Smooth muscle cell (in vitro differentiated cells): ENCODE data around the gene RICTOR. TPM values are rescaled to one million over a fixed set of nuclear protein-coding genes. Genes with fewer than 3 reads are reported as not detected.
A peak's percentile ranks its signal among the peaks of the same experiment; 100 is the strongest.

ENCODE experiments used
- DNase-seq: peaks from one replicate; lab custom pipeline; 2025; ENCODE audit not compliant: unreplicated experiment; lab: John Stamatoyannopoulos, UW
- H2AFZ ChIP-seq: fragments of 200-600 bp; sonication (generic); 2 replicates; pipeline ENCODE4 v1.6.0; 2016; ENCODE audit warnings: antibody characterized with exemption, low read depth, mild to moderate bottlenecking
- H3F3A ChIP-seq: fragments of 200-600 bp; sonication (generic); 2 replicates; pipeline ENCODE4 v1.6.0; 2017; ENCODE audit warnings: antibody characterized with exemption, low read depth
- H3K27ac ChIP-seq: fragments of 200-600 bp; sonication (generic); 2 replicates; pipeline ENCODE4 v1.5.1; 2016; ENCODE audit warnings: low read depth, mild to moderate bottlenecking
- H3K27me3 ChIP-seq: fragments of 200-600 bp; sonication (generic); 2 replicates; pipeline ENCODE4 v1.6.1; 2016; ENCODE audit warnings: low read depth, mild to moderate bottlenecking
- H3K36me3 ChIP-seq: fragments of 200-600 bp; sonication (generic); 2 replicates; pipeline ENCODE4 v1.5.1; 2016; ENCODE audit warnings: low read depth
- H3K4me1 ChIP-seq: fragments of 200-600 bp; sonication (generic); 2 replicates; pipeline ENCODE4 v1.5.1; 2016; ENCODE audit warnings: low read depth
- H3K4me2 ChIP-seq: fragments of 200-600 bp; sonication (generic); 2 replicates; pipeline ENCODE4 v1.6.0; 2016; ENCODE audit warnings: mild to moderate bottlenecking
- H3K4me3 ChIP-seq: fragments of 200-600 bp; sonication (generic); 2 replicates; pipeline ENCODE4 v1.5.1; 2016; ENCODE audit warnings: mild to moderate bottlenecking
- H3K79me2 ChIP-seq: fragments of 200-600 bp; sonication (generic); 2 replicates; pipeline ENCODE4 v1.6.0; 2016; ENCODE audit warnings: low read depth, mild to moderate bottlenecking
- H3K9ac ChIP-seq: fragments of 200-600 bp; sonication (generic); 2 replicates; pipeline ENCODE4 v1.6.0; 2016; ENCODE audit warnings: low read depth
- H3K9me3 ChIP-seq: fragments of 200-600 bp; sonication (generic); replicated peaks from 2 replicates; pipeline ENCODE4 v1.5.1; 2016; ENCODE audit warnings: low read depth
- H4K20me1 ChIP-seq: fragments of 200-600 bp; sonication (generic); 2 replicates; pipeline ENCODE4 v1.6.0; 2016; ENCODE audit warnings: low read depth
- CTCF ChIP-seq: fragments of 200-600 bp; sonication (generic); IDR thresholded peaks from 2 replicates; pipeline ENCODE4 v1.5.1; 2017; ENCODE audit warnings: borderline replicate concordance, mild to moderate bottlenecking, antibody characterized with exemption; ENCODE audit not compliant: insufficient read depth, poor library complexity, severe bottlenecking
- WGBS: methylation state at CpG from one replicate; pipeline ENCODE4 v1.1.7; 2016; ENCODE audit warnings: low lambda C conversion rate; 5-methylcytosine and 5-hydroxymethylcytosine counted together
- polyA plus RNA-seq: library from polyadenylated mRNA; unstranded; fragments of >200 nt; fragmentation: Nextera tagmentation; extraction: Ambion mirVana; gene quantifications from 2 replicates; pipeline ENCODE4 v1.2.1, GENCODE V29; 2016
- total RNA-seq: library from RNA; depleted of rRNA; stranded (reverse); fragments of >200 nt; gene quantifications from 2 replicates; pipeline ENCODE4 v1.2.3, GENCODE V29; 2014

Gene RICTOR
- total and polyA plus RNA-seq, 2 experiments from 2014 or later = 3.6 to 30.2 TPM

- Histone ChIP-seq H4K20me1 (no peaks in the 10 kb centered on the region), H3K4me2 (no peak overlapping the region), H3K9me3 (no peaks in the 10 kb centered on the region), H3K36me3 (no peaks in the 10 kb centered on the region), H3K79me2 (no peaks in the 10 kb centered on the region), H2AFZ (no peak overlapping the region), H3K27ac (no peak overlapping the region), H3F3A (no peaks in the 10 kb centered on the region), H3K4me3 (no peak overlapping the region), H3K4me1 (no peaks in the 10 kb centered on the region), H3K27me3 (peaks cover 6% of the 10 kb centered on the region), H3K9ac (no peak overlapping the region)
- no peak for DNase-seq
- 70% methylated on average over 1 of the region's 1 CpG for WGBS
- TF ChIP-seq CTCF = peak; percentile 47
Measured at GRCh38 chr5:39106322-39106721, 32.1 kb upstream of the RICTOR start.

DNA sequence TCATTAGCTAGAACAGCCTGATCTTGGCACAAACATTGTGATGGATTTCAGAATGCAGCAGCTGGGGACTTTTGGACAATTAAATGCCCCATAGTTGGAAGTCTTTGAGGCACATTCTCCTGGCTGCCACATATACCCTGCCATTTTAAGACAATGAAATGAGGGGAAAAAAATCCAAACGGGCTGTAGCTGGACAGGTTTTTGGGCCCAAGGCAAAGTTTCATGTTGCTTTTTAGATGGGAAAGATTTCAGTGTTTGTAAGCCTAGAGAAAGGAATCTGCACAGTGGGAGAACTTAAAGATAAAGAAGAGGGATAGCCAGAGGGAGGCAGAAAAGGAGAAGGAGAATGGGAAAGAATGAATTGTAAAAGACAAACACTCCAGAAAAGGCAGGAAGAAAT lies 30.0 kb upstream of the RICTOR start:
- Histone ChIP-seq H3K9ac (no peak overlapping the region), H3K9me3 (no peaks in the 10 kb centered on the region), H2AFZ (no peak overlapping the region), H3K4me1 (no peaks in the 10 kb centered on the region), H3K36me3 (no peaks in the 10 kb centered on the region), H3K4me2 (no peak overlapping the region), H3K27me3 (no peaks in the 10 kb centered on the region), H4K20me1 (no peaks in the 10 kb centered on the region), H3K79me2 (no peaks in the 10 kb centered on the region), H3K27ac (no peak overlapping the region), H3F3A (no peaks in the 10 kb centered on the region), H3K4me3 (no peak overlapping the region)
- WGBS = 64% methylated on average over 1 of the region's 1 CpG
- no peak for DNase-seq
- no peak for TF ChIP-seq CTCF

- H3K36me3 ChIP-seq = no peaks in the 10 kb centered on the region
- no peaks in the 10 kb centered on the region for H4K20me1 ChIP-seq
- no peak overlapping the region for H2AFZ ChIP-seq
- no peaks in the 10 kb centered on the region for H3F3A ChIP-seq
- no peak for TF ChIP-seq CTCF
- no peak overlapping the region for H3K4me2 ChIP-seq
- 81% methylated on average over 4 of the region's 4 CpGs for WGBS
- no peaks in the 10 kb centered on the region for H3K4me1 ChIP-seq
- no peak for DNase-seq
- no peaks in the 10 kb centered on the region for H3K79me2 ChIP-seq
- H3K27ac ChIP-seq = no peak overlapping the region
- H3K9ac ChIP-seq = no peak overlapping the region
- H3K9me3 ChIP-seq = no peaks in the 10 kb centered on the region
- no peaks in the 10 kb centered on the region for H3K27me3 ChIP-seq
- H3K4me3 ChIP-seq = no peak overlapping the region
Measured at GRCh38 chr5:39102684-39103155, 28.5 kb upstream of the RICTOR start.

DNA sequence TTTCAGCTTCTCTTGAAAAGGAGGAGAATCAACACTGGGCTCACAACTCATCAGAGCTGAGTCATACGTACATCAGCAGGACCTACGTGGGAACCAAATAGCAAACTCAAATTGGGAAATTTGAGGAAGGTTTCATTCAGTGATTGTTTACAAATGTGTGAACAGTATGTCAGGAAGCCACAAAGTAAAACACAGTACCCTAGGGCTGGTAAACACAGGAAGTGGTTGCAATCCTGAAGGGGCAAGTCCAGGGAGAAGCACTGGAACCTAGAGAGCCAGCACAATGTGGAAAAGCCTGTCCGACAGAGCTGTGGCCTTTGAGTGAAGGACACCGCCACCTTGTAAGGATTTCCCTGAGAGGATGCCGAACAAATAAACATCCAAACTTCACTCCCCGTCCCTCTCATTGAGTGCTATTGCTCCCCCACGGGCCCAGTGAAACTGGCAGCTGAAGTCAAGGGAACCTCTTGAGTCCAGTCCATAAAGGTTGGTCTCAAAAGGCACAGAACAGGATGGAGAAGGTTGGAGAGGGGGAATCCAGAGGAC lies 26.7 kb upstream of the RICTOR start:
- no peak for DNase-seq
- Histone ChIP-seq H3K27ac (peak overlapping the region; percentile 44), H4K20me1 (no peaks in the 10 kb centered on the region), H3K4me1 (no peaks in the 10 kb centered on the region), H2AFZ (no peak overlapping the region), H3K4me3 (no peak overlapping the region), H3K9me3 (no peaks in the 10 kb centered on the region), H3K9ac (no peak overlapping the region), H3F3A (no peaks in the 10 kb centered on the region), H3K4me2 (no peak overlapping the region), H3K27me3 (no peaks in the 10 kb centered on the region), H3K79me2 (no peaks in the 10 kb centered on the region), H3K36me3 (no peaks in the 10 kb centered on the region)
- no peak for TF ChIP-seq CTCF
- 44% methylated on average over 7 of the region's 7 CpGs for whole genome bisulfite sequencing
